Keratinocyte (primary cell): ENCODE results near the gene BHLHA9. TPM values are rescaled to one million over a fixed set of nuclear protein-coding genes. Genes with fewer than 3 reads are reported as not detected.

ENCODE experiments used
- DNase-seq: peaks from one replicate; pipeline ENCODE4 v3.0.0-alpha.2; 2011; ENCODE audit warnings: low read depth, missing footprints, low spot score
- FAIRE-seq: peaks from 2 replicates; lab custom pipeline; 2011; peaks lifted over from hg19 to GRCh38; lab: Jason Lieb, UNC
- H2AFZ ChIP-seq: 2 replicates; pipeline ENCODE4 v1.6.0; 2012; ENCODE audit warnings: low read length, control low read depth, inconsistent platforms; ENCODE audit not compliant: control insufficient read depth
- H3K27ac ChIP-seq: 2 replicates; pipeline ENCODE4 v1.5.1; 2011; ENCODE audit warnings: low read length; ENCODE audit not compliant: control insufficient read depth, insufficient read depth
- H3K27me3 ChIP-seq: 3 replicates; pipeline ENCODE4 v1.6.0; 2011; ENCODE audit warnings: low read length; ENCODE audit not compliant: control insufficient read depth, insufficient read depth; ENCODE audit errors: extremely low read depth
- H3K36me3 ChIP-seq, 2 experiments: 2 replicates in 1 of 2; 3 replicates in 1 of 2; pipeline ENCODE4 v1.5.1; 2011; ENCODE audit warnings: low read length in 2 of 2, mild to moderate bottlenecking in 1 of 2; ENCODE audit not compliant: control insufficient read depth in 2 of 2, insufficient read depth in 2 of 2; ENCODE audit errors: extremely low read depth in 1 of 2
- H3K4me1 ChIP-seq: 3 replicates; pipeline ENCODE4 v1.5.1; 2011; ENCODE audit warnings: low read length; ENCODE audit not compliant: control insufficient read depth, insufficient read depth; ENCODE audit errors: extremely low read depth
- H3K4me2 ChIP-seq: 3 replicates; pipeline ENCODE4 v1.6.0; 2011; ENCODE audit warnings: low read depth, low read length; ENCODE audit not compliant: control insufficient read depth, insufficient read depth; ENCODE audit errors: extremely low read depth
- H3K4me3 ChIP-seq, 3 experiments: fragments of 200-600 bp in 1 of 3; sonication (generic) in 1 of 3; 2 replicates in 2 of 3; 3 replicates in 1 of 3; pipeline ENCODE4 v1.5.1; 2011 to 2016; ENCODE audit warnings: low read length in 3 of 3, mild to moderate bottlenecking in 3 of 3, control low read depth in 2 of 3, inconsistent platforms in 1 of 3, low read depth in 1 of 3, mixed read lengths in 1 of 3, mixed run types in 1 of 3, moderate library complexity in 1 of 3; ENCODE audit not compliant: control insufficient read depth in 2 of 3, insufficient read depth in 2 of 3; ENCODE audit errors: extremely low read depth in 1 of 3
- H3K79me2 ChIP-seq: 2 replicates; pipeline ENCODE4 v1.6.0; 2012; ENCODE audit warnings: low read length; ENCODE audit not compliant: control insufficient read depth, insufficient read depth
- H3K9ac ChIP-seq: 3 replicates; pipeline ENCODE4 v1.6.0; 2011; ENCODE audit warnings: low read length; ENCODE audit not compliant: control insufficient read depth, insufficient read depth; ENCODE audit errors: extremely low read depth
- H3K9me1 ChIP-seq: 3 replicates; pipeline ENCODE4 v1.6.0; 2011; ENCODE audit warnings: low read length; ENCODE audit not compliant: control insufficient read depth, insufficient read depth; ENCODE audit errors: extremely low read depth
- H3K9me3 ChIP-seq: 2 replicates; pipeline ENCODE4 v1.5.1; 2012; ENCODE audit warnings: low read depth, low read length; ENCODE audit not compliant: control insufficient read depth
- H4K20me1 ChIP-seq: 3 replicates; pipeline ENCODE4 v1.6.0; 2011; ENCODE audit warnings: low read length; ENCODE audit not compliant: control insufficient read depth, insufficient read depth; ENCODE audit errors: extremely low read depth
- CTCF ChIP-seq, 3 experiments: IDR thresholded peaks in 1 of 3; conservative IDR thresholded peaks in 1 of 3; optimal IDR thresholded peaks in 1 of 3; 2 replicates in 2 of 3; 3 replicates in 1 of 3; pipeline versions ENCODE3 to v1.5.1; 2011; ENCODE audit warnings: low read length in 3 of 3, mild to moderate bottlenecking in 3 of 3, moderate library complexity in 2 of 3, control low read depth in 1 of 3, inconsistent platforms in 1 of 3; ENCODE audit not compliant: insufficient read depth in 2 of 3; ENCODE audit errors: extremely low read depth in 1 of 3
- EZH2 ChIP-seq: IDR thresholded peaks from one replicate; pipeline ENCODE4 v1.6.1; 2012; ENCODE audit warnings: inconsistent platforms, mild to moderate bottlenecking, low read length, moderate library complexity
- dilution Hi-C: fragments of 300-500 bp; cut with MboI; formaldehyde crosslinking; loops from one replicate; pipeline ENCODE4 v1.7.0; 2020; ENCODE audit warnings: low sequenced_read_pairs; ENCODE audit not compliant: extremely low pct_ligation_motif_present
- polyA plus RNA-seq, 5 experiments: library from polyadenylated mRNA; depleted of rRNA in 3 of 5; stranded (reverse) in 3 of 5; stranded (forward) in 1 of 5; unstranded in 1 of 5; fragments of >200 nt; gene quantifications; 1 replicate in 1 of 5; 2 replicates in 3 of 5; 3 replicates in 1 of 5; pipeline versions ENCODE4 v1.2.1 to v1.2.3, GENCODE V29; 2011 to 2012; ENCODE audit warnings: missing spikeins in 2 of 5, low read depth in 1 of 5, low replicate concordance in 1 of 5

The BHLHA9 gene
- polyA plus RNA-seq, 1 donor (not counting 4 experiments of a cell fraction or from before 2014, with no cell fraction given): not detected

- DNase-seq (no peak), FAIRE-seq (no peak)
- Histone ChIP-seq H3K4me1 (no peaks in the 10 kb centered on the region), H3K27me3 (peaks cover 64% of the 10 kb centered on the region), H3K36me3 (no peaks in the 10 kb centered on the region), H4K20me1 (no peaks in the 10 kb centered on the region), H3K4me2 (no peak overlapping the region), H3K9ac (no peak overlapping the region), H2AFZ (no peak overlapping the region), H3K4me3 (no peak overlapping the region), H3K79me2 (no peaks in the 10 kb centered on the region), H3K9me1 (no peaks in the 10 kb centered on the region), H3K27ac (no peak overlapping the region), H3K9me3 (peaks cover 5% of the 10 kb centered on the region)
- TF ChIP-seq CTCF (optimal IDR thresholded peaks at IDR 0.05 in 1 of 3, IDR thresholded peaks at IDR 0.05 in 1 of 3, conservative IDR thresholded peaks at IDR 0.05 in 1 of 3; ENCODE audit: extremely low read depth in 1 of 3, insufficient read depth in 2 of 3, low read length in 3 of 3) (no peak), EZH2 (peak; percentile 52)
- dilution Hi-C loops: no loop called here
These were observed 40.2 kb upstream of the BHLHA9 start for GRCh38 chr17:1229900-1230501.

- FAIRE-seq: no peak
- no peak overlapping the region for H3K9ac ChIP-seq
- no peaks in the 10 kb centered on the region for H3K4me1 ChIP-seq
- DNase-seq: no peak
- no peaks in the 10 kb centered on the region for H3K79me2 ChIP-seq
- peaks cover 58% of the 10 kb centered on the region for H3K27me3 ChIP-seq
- TF ChIP-seq CTCF (optimal IDR thresholded peaks at IDR 0.05 in 1 of 3, IDR thresholded peaks at IDR 0.05 in 1 of 3, conservative IDR thresholded peaks at IDR 0.05 in 1 of 3; ENCODE audit: extremely low read depth in 1 of 3, insufficient read depth in 2 of 3, low read length in 3 of 3) (no peak), EZH2 (no peak)
- no peak overlapping the region for H3K27ac ChIP-seq
- no peak overlapping the region for H3K4me3 ChIP-seq
- H3K9me1 ChIP-seq: no peaks in the 10 kb centered on the region
- H3K36me3 ChIP-seq: no peaks in the 10 kb centered on the region
- dilution Hi-C loops: no loop called here
- H3K9me3 ChIP-seq: peaks cover 2% of the 10 kb centered on the region
- H2AFZ ChIP-seq: no peak overlapping the region
- no peaks in the 10 kb centered on the region for H4K20me1 ChIP-seq
- no peak overlapping the region for H3K4me2 ChIP-seq
These were observed 38.8 kb upstream of the BHLHA9 start for GRCh38 chr17:1231456-1231855.
